ENCODE results near the gene EVI2A.
"Not testable (repeated sequence)": the region's sequence is repeated elsewhere in the genome, so short reads cannot be mapped to it uniquely, and the experiment has no call there.

DNA sequence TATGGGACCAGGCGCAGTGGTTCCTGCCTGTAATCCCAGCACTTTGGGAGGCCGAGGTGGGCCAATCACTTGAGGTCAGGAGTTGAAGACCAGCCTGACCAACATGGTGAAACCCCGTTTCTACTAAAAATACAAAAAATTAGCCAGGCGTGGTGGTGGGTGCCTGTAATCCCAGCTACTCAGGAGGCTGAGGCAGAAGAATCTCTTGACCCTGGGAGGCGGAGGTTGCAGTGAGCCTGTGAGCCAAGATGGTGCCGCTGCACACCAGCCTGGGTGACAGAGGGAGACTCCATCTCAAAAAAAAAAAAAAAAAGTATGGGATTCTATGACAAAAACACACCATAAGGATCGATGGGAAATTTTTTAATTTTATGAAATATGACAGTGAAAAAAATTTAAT, 9.2 kb downstream of the EVI2A start:
- not testable (repeated sequence) for TF ChIP-seq CTCF, POLR2A (IDR thresholded peaks at IDR 0.05)

Data from adrenal gland (tissue), 5 donors.